Measurements from ENCODE around the gene ADAM8.
"Not testable (repeated sequence)": the region's sequence is repeated elsewhere in the genome, so short reads cannot be mapped to it uniquely, and the experiment has no call there.

Gene ADAM8

GRCh38 chr10:133270773-133271297 is 5.8 kb downstream of the ADAM8 start:
- Histone ChIP-seq H3K4me3 (ENCODE audit: low read depth in 1 of 5, low read length in 5 of 5) (no peak overlapping the region), H3K27ac (ENCODE audit: low read depth, low read length) (no peak overlapping the region), H3K9ac (ENCODE audit: low read length in 5 of 5) (no peak overlapping the region), H3K4me1 (ENCODE audit: control insufficient read depth in 5 of 5, insufficient read depth in 5 of 5, low read length in 5 of 5) (peaks cover 0 to 15% (median 8%) of the 10 kb centered on the region in 5 donors), H3K9me3 (ENCODE audit: control insufficient read depth in 5 of 5, low read length in 5 of 5) (no peaks in the 10 kb centered on the region), H3K27me3 (ENCODE audit: control insufficient read depth in 5 of 5, insufficient read depth in 4 of 5, low read length in 5 of 5) (peaks cover 5 to 21% (median 17%) of the 10 kb centered on the region in 5 donors), H3K36me3 (ENCODE audit: control insufficient read depth in 5 of 5, insufficient read depth in 5 of 5, low read length in 5 of 5) (peaks cover 0 to 12% (median 3%) of the 10 kb centered on the region in 5 donors)

- no peak overlapping the region for H3K4me3 ChIP-seq (ENCODE audit: low read depth in 1 of 5, low read length in 5 of 5)
- H3K36me3 ChIP-seq (ENCODE audit: control insufficient read depth in 5 of 5, insufficient read depth in 5 of 5, low read length in 5 of 5), result peaks cover 0 to 12% (median 3%) of the 10 kb centered on the region in 5 donors
- peaks cover 0 to 16% (median 15%) of the 10 kb centered on the region in 5 donors for H3K4me1 ChIP-seq (ENCODE audit: control insufficient read depth in 5 of 5, insufficient read depth in 5 of 5, low read length in 5 of 5)
- no peaks in the 10 kb centered on the region for H3K9me3 ChIP-seq (ENCODE audit: control insufficient read depth in 5 of 5, low read length in 5 of 5)
- peaks cover 0 to 16% (median 11%) of the 10 kb centered on the region in 5 donors for H3K27me3 ChIP-seq (ENCODE audit: control insufficient read depth in 5 of 5, insufficient read depth in 4 of 5, low read length in 5 of 5)
- H3K27ac ChIP-seq (ENCODE audit: low read depth, low read length), result no peak overlapping the region
- no peak overlapping the region for H3K9ac ChIP-seq (ENCODE audit: low read length in 5 of 5)
Observed at GRCh38 chr10:133270204-133270603, 6.5 kb downstream of the ADAM8 start.

GRCh38 chr10:133269367-133269766 is 7.3 kb downstream of the ADAM8 start:
- H3K4me1 ChIP-seq (ENCODE audit: control insufficient read depth in 5 of 5, insufficient read depth in 5 of 5, low read length in 5 of 5), result peaks cover 0 to 21% (median 19%) of the 10 kb centered on the region in 5 donors
- peaks cover 0 to 12% (median 3%) of the 10 kb centered on the region in 5 donors for H3K36me3 ChIP-seq (ENCODE audit: control insufficient read depth in 5 of 5, insufficient read depth in 5 of 5, low read length in 5 of 5)
- H3K4me3 ChIP-seq (ENCODE audit: low read depth in 1 of 5, low read length in 5 of 5), result no peak overlapping the region
- H3K9ac ChIP-seq (ENCODE audit: low read length in 5 of 5), result no peak overlapping the region
- H3K9me3 ChIP-seq (ENCODE audit: control insufficient read depth in 5 of 5, low read length in 5 of 5), result no peaks in the 10 kb centered on the region
- H3K27me3 ChIP-seq (ENCODE audit: control insufficient read depth in 5 of 5, insufficient read depth in 4 of 5, low read length in 5 of 5), result peaks cover 0 to 10% (median 3%) of the 10 kb centered on the region in 5 donors
- no peak overlapping the region for H3K27ac ChIP-seq (ENCODE audit: low read depth, low read length)

- Histone ChIP-seq H3K27ac (ENCODE audit: low read depth, low read length) (no peak overlapping the region), H3K9me3 (ENCODE audit: control insufficient read depth in 5 of 5, low read length in 5 of 5) (no peaks in the 10 kb centered on the region), H3K27me3 (ENCODE audit: control insufficient read depth in 5 of 5, insufficient read depth in 4 of 5, low read length in 5 of 5) (peaks cover 0 to 7% (median 0%) of the 10 kb centered on the region in 5 donors), H3K4me3 (ENCODE audit: low read depth in 1 of 5, low read length in 5 of 5) (no peak overlapping the region), H3K9ac (ENCODE audit: low read length in 5 of 5) (no peak overlapping the region), H3K36me3 (ENCODE audit: control insufficient read depth in 5 of 5, insufficient read depth in 5 of 5, low read length in 5 of 5) (peaks cover 0 to 12% (median 3%) of the 10 kb centered on the region in 5 donors), H3K4me1 (ENCODE audit: control insufficient read depth in 5 of 5, insufficient read depth in 5 of 5, low read length in 5 of 5) (peaks cover 0 to 24% (median 19%) of the 10 kb centered on the region in 5 donors)
Observed at GRCh38 chr10:133268532-133268931, 8.1 kb downstream of the ADAM8 start.

GRCh38 chr10:133267829-133268228 is 8.8 kb downstream of the ADAM8 start:
- Histone ChIP-seq H3K4me3 (ENCODE audit: low read depth in 1 of 5, low read length in 5 of 5) (no peak overlapping the region), H3K9me3 (ENCODE audit: control insufficient read depth in 5 of 5, low read length in 5 of 5) (no peaks in the 10 kb centered on the region), H3K4me1 (ENCODE audit: control insufficient read depth in 5 of 5, insufficient read depth in 5 of 5, low read length in 5 of 5) (peaks cover 0 to 26% (median 19%) of the 10 kb centered on the region in 5 donors), H3K36me3 (ENCODE audit: control insufficient read depth in 5 of 5, insufficient read depth in 5 of 5, low read length in 5 of 5) (peaks cover 0 to 12% (median 3%) of the 10 kb centered on the region in 5 donors), H3K9ac (ENCODE audit: low read length in 5 of 5) (no peak overlapping the region), H3K27me3 (ENCODE audit: control insufficient read depth in 5 of 5, insufficient read depth in 4 of 5, low read length in 5 of 5) (peaks cover 0 to under 1% (median 0%) of the 10 kb centered on the region in 5 donors), H3K27ac (ENCODE audit: low read depth, low read length) (no peak overlapping the region)

- Histone ChIP-seq H3K27ac (ENCODE audit: low read depth, low read length) (no peak overlapping the region), H3K4me1 (ENCODE audit: control insufficient read depth in 5 of 5, insufficient read depth in 5 of 5, low read length in 5 of 5) (peaks cover 3 to 31% (median 23%) of the 10 kb centered on the region in 5 donors), H3K9ac (ENCODE audit: low read length in 5 of 5) (no peak overlapping the region), H3K36me3 (ENCODE audit: control insufficient read depth in 5 of 5, insufficient read depth in 5 of 5, low read length in 5 of 5) (peaks cover 0 to 12% (median 3%) of the 10 kb centered on the region in 5 donors), H3K9me3 (ENCODE audit: control insufficient read depth in 5 of 5, low read length in 5 of 5) (no peaks in the 10 kb centered on the region), H3K27me3 (ENCODE audit: control insufficient read depth in 5 of 5, insufficient read depth in 4 of 5, low read length in 5 of 5) (no peaks in the 10 kb centered on the region), H3K4me3 (ENCODE audit: low read depth in 1 of 5, low read length in 5 of 5) (no peak overlapping the region)
Observed at GRCh38 chr10:133267293-133267692, 9.4 kb downstream of the ADAM8 start.

- Histone ChIP-seq H3K4me1 (ENCODE audit: control insufficient read depth in 5 of 5, insufficient read depth in 5 of 5, low read length in 5 of 5) (peaks cover 3 to 37% (median 28%) of the 10 kb centered on the region in 5 donors), H3K9ac (ENCODE audit: low read length in 5 of 5) (no peak overlapping the region), H3K27me3 (ENCODE audit: control insufficient read depth in 5 of 5, insufficient read depth in 4 of 5, low read length in 5 of 5) (no peaks in the 10 kb centered on the region), H3K27ac (ENCODE audit: low read depth, low read length) (no peak overlapping the region), H3K36me3 (ENCODE audit: control insufficient read depth in 5 of 5, insufficient read depth in 5 of 5, low read length in 5 of 5) (peaks cover 0 to 8% (median 3%) of the 10 kb centered on the region in 5 donors), H3K9me3 (ENCODE audit: control insufficient read depth in 5 of 5, low read length in 5 of 5) (no peaks in the 10 kb centered on the region), H3K4me3 (ENCODE audit: low read depth in 1 of 5, low read length in 5 of 5) (peak overlapping the region in 2 of 5 donors; percentile 30 to 50)
Observed at GRCh38 chr10:133266056-133266795, 10.4 kb downstream of the ADAM8 start.

GRCh38 chr10:133265052-133265451 is 11.6 kb downstream of the ADAM8 start:
- H3K4me1 ChIP-seq (ENCODE audit: control insufficient read depth in 5 of 5, insufficient read depth in 5 of 5, low read length in 5 of 5), result peaks cover 3 to 49% (median 39%) of the 10 kb centered on the region in 5 donors
- not testable (repeated sequence) for H3K27ac ChIP-seq (ENCODE audit: low read depth, low read length); H3K9me3 ChIP-seq (ENCODE audit: control insufficient read depth in 5 of 5, low read length in 5 of 5); H3K27me3 ChIP-seq (ENCODE audit: control insufficient read depth in 5 of 5, insufficient read depth in 4 of 5, low read length in 5 of 5); H3K36me3 ChIP-seq (ENCODE audit: control insufficient read depth in 5 of 5, insufficient read depth in 5 of 5, low read length in 5 of 5); H3K4me3 ChIP-seq (ENCODE audit: low read depth in 1 of 5, low read length in 5 of 5); H3K9ac ChIP-seq (ENCODE audit: low read length in 5 of 5)

- no peak overlapping the region for H3K9ac ChIP-seq (ENCODE audit: low read length in 5 of 5)
- peaks cover 4 to 55% (median 45%) of the 10 kb centered on the region in 5 donors for H3K4me1 ChIP-seq (ENCODE audit: control insufficient read depth in 5 of 5, insufficient read depth in 5 of 5, low read length in 5 of 5)
- no peak overlapping the region for H3K4me3 ChIP-seq (ENCODE audit: low read depth in 1 of 5, low read length in 5 of 5)
- H3K27ac ChIP-seq (ENCODE audit: low read depth, low read length), result no peak overlapping the region
- no peaks in the 10 kb centered on the region for H3K27me3 ChIP-seq (ENCODE audit: control insufficient read depth in 5 of 5, insufficient read depth in 4 of 5, low read length in 5 of 5)
- H3K9me3 ChIP-seq (ENCODE audit: control insufficient read depth in 5 of 5, low read length in 5 of 5), result no peaks in the 10 kb centered on the region
- H3K36me3 ChIP-seq (ENCODE audit: control insufficient read depth in 5 of 5, insufficient read depth in 5 of 5, low read length in 5 of 5), result no peaks in the 10 kb centered on the region
Observed at GRCh38 chr10:133264461-133264860, 12.2 kb downstream of the ADAM8 start.

- Histone ChIP-seq H3K36me3 (ENCODE audit: control insufficient read depth in 5 of 5, insufficient read depth in 5 of 5, low read length in 5 of 5) (no peaks in the 10 kb centered on the region), H3K27ac (ENCODE audit: low read depth, low read length) (no peak overlapping the region), H3K9me3 (ENCODE audit: control insufficient read depth in 5 of 5, low read length in 5 of 5) (no peaks in the 10 kb centered on the region), H3K9ac (ENCODE audit: low read length in 5 of 5) (no peak overlapping the region), H3K4me3 (ENCODE audit: low read depth in 1 of 5, low read length in 5 of 5) (no peak overlapping the region), H3K27me3 (ENCODE audit: control insufficient read depth in 5 of 5, insufficient read depth in 4 of 5, low read length in 5 of 5) (no peaks in the 10 kb centered on the region), H3K4me1 (ENCODE audit: control insufficient read depth in 5 of 5, insufficient read depth in 5 of 5, low read length in 5 of 5) (peaks cover 6 to 63% (median 53%) of the 10 kb centered on the region in 5 donors)
Observed at GRCh38 chr10:133263674-133264073, 13.0 kb downstream of the ADAM8 start.
